HG03280 (cell line): ENCODE results near the gene FLNA.
"Not testable (repeated sequence)": the region's sequence is repeated elsewhere in the genome, so short reads cannot be mapped to it uniquely, and the experiment has no call there.

ENCODE experiments used
- ATAC-seq: cut with Tn5 transposase; IDR thresholded peaks from one replicate; pipeline ENCODE4 v1.9.1; 2021; ENCODE audit warnings: mild to moderate bottlenecking, moderate library complexity; ENCODE audit not compliant: unreplicated experiment

The FLNA gene

DNA sequence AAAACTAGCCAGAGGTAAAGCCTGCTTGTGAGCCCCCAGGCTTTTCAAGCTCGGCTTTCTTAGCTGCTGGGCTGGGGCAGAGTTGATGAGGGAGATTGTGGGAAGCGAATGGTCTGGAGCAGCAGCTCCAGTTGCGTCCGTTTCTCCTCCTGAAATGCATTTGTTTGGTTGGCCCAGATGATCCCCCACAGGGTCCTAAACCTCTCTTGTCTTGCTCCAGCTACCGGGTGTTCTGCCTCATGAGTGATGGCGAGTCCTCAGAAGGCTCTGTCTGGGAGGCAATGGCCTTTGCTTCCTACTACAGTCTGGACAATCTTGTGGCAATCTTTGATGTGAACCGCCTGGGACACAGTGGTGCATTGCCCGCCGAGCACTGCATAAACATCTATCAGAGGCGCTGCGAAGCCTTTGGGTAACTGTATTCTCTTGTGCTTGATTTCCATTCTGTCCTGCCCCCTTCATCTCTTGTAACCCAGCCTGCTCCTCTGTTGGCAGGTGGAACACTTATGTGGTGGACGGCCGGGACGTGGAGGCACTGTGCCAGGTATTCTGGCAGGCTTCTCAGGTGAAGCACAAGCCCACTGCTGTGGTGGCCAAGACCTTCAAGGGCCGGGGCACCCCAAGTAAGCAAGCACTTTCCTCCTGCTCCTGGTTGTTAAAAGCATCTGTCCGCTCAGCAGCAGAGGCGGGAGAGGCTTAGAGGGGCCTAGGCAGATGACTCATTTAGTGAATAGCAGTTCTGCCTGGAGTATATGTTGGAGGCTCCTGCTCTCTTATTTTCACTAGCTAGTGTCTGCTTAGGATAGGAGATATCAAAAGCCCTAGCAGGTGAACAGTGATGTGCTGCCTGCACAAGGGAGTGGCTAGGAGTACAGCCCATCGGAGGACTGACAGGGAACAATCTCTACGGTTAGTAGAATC is 63.6 kb downstream of the FLNA start:
- no peak for ATAC-seq

DNA sequence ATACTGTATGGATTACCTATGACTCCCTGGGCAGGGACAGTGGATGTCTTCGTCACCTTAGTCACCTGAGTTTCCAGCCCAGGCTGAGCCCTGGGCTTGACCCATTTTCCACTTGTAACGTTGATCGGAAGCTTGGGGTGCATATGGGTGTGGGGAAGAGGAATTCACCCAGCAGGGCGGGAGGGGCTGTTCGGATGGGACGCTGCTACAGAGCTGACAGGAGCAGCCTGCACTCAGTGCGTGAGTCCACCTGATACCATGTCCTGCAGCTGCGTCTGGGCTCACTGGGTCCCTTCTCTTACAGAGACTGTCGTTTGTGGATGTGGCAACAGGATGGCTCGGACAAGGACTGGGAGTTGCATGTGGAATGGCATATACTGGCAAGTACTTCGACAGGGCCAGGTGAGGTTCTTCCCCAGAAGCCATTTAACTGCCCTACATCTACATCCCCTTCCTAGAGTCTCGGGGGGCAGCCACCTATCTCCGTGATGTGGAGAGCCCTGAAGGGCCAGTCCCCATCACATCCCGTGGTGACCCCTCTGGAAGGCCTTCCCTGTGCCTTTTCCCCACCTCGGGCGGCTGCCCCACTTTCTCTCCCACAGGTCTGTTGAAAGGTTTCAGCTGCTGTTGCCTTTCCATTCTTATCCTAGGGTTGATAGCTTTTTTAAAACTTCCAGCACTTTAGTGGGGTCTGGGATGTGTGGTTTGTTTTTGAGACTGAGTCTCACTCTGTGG is 65.2 kb downstream of the FLNA start:
- ATAC-seq = no peak

DNA sequence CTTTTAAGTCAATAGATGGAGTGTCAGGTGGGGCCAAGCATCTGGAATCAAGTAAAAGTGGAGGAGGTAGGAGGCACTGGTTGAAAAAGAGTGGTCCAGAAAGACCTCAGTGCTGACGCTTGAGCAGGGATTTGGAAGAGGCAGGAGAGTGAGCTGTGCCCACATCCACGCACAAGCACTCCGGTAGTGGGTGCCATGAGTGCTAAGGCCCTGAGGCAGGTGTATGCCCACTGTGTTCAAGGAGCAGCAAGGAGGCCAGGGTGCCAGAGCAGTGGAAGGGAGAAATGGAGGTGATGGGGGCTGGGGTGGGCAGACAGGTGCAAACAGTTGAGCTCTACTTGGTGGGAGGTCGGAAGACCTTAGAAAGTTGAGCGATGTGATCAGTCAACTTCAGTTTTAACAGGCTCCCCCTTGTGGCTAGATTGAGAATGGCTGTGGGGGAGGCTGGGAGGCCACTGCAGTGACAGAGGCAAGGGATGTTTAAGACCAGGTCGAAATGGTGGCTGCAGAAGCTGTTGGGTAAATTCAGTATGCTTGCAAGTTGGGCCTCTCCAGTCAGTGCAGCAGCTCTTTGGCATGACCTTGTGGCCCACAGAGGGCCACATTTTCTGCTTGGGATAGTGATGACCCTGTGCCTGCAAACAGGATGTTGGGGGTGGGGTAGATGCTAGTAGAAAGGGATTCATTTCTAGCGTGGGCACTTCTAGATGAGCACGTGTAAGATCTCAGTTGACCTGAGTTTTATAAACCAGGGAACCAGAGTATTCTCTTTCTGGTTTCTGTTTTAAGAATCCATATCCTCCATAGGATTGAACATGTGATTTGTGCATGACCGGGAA is 66.1 kb downstream of the FLNA start:
- ATAC-seq = no peak

DNA sequence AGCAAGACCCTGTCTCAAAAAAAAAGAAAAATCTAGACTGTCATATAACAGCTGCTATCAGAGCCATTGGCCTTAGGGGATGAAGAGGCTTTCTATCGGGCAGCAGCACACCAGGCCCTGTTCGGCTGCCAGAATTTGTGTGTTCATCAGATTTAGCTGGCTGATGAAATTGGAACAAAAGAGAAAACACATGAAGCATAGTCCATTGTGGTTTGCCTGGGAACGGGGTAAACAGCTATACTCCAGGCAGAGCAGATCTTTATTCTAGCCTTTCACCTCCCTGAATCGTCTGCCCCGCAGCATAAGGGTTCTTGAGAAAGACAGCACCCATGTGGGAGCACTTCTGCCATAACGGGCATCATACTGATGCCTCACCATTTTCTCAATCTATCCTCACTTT is 67.2 kb downstream of the FLNA start:
- no peak for ATAC-seq

DNA sequence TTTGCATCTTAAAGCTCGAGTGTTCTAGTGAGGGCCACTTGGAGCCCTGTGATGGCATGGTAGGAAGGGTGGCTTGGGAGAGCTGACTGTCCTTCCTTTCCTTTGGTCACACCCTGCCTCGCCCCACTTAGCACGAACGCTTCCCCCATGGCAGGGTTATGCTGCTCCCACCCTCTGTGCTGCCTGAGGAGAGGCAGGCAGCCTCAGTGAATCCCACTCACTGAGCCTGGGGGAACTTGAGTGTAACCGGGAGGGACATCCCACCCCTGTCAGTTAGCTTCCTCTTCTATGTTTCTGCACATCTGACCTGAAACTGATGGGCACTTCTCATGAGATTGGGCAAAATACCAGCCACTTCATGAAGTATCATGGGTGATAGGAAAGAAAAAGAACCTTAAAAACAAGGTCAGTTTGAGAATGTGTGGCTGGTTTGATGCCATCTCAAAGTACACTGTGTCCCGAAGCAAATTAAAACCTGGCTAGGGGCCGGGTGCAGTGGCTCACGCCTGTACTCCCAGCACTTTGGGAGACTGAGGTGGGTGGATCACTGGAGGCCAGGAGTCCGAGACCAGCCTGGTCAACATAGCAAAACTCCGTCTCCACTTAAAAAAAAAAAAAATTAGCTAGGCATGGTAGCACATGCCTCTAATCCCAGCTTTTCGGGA is 68.8 kb downstream of the FLNA start:
- ATAC-seq = no peak

DNA sequence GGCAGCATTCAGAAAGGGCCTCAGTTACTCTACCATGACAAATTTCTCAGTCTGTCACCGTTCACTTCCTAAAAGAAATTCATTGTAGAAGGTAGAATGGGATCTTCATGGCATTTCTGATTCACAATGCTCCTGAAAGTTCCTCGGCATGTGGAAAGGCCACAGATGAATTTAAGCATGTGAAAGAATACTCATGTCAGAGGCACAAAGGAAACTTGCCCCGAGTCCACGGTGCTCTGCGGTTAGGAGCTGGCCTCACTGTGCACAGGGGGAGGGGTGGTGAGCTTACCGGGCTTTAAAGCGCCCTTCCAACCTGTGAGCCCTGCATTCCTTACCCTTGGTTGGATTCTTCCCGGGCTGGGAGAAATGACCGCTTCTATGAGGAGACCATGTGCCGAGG is 69.6 kb downstream of the FLNA start:
- no peak for ATAC-seq

DNA sequence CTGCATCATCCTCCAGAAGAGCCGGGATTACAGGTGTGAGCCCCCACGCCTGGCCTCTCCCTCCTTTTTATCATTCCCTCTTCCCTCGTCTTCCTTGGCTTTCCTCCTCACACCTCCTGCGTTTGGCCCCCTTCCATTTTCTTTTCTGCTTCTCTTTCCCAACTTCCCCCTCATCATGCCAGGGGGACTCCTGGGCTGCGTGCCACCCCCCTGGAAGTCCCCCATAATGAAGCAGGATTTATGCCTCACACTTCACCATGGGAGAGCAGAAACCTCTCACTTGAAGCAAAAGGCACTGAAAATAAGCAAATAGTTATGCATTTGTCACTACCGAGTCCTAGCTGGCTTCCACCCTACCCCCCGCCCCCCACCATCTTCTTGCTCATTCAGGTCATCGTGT is 71.0 kb downstream of the FLNA start:
- ATAC-seq = no peak

DNA sequence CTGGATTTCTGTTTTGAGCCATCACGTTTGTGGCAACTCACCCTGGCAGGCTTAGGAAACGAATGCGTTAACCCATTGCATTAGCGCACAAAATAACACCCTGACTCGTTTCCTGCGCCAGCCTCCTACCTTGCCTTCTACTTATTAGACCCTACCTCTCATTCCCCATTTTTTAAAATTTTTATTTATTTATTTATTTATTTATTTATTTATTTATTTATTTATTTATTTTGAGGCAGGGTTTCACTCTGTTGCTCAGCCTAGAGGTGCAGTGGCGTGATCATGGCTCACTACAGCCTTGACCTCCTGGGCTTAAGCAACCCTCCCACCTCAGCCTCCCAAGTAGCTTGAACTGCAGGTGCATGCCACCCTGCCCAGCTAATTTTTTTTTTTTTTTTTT is 71.4 kb downstream of the FLNA start:
- not testable (repeated sequence) for ATAC-seq

DNA sequence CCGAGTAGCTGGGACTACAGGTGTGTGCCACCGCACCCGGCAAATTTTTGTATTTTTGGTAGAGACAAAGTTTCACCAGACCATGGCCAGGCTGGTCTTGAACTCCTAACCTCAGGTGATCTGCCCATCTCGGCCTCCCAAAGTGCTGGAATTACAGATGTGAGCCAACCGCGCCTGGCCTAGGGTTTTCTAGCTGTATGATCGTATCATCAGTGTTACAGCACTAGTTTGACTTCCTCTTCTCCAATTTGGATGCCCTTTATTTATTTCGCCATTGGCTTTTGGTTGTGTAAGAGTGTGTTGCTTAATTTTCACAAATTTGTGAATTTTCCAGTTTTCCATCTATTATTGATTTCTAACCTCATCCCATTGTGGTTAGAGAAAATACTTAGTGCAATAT is 73.6 kb downstream of the FLNA start:
- ATAC-seq = no peak
